NCI-H187 treated with DMSO at 0.1 percent for 48 hours (cell line): Measurements from ENCODE around the gene NR4A2.

Experiments used
- DNase-seq: peaks from one replicate; lab custom pipeline; 2025; lab: John Stamatoyannopoulos, UW

NR4A2 gene

DNA sequence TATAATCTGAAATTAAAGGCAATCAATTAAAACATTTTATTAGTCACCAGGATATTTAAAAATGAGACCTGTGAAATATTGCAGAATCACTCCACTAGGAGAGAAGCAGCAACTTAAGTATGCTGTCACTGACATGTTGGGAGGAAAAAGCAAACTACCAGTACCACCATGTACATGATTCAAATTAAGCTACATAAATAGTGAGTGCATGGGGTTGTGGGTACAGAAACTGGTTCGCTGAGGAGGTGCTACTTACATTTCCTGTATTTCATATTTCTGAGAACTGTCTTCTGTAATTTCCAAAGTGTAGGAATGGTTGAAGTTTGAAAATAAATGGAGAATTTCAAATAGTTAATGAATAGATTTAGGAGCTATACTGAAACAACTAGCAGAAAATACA lies 7.9 kb upstream of the NR4A2 start:
- no peak for DNase-seq

GRCh38 chr2:156339865-156340264 lies 7.3 kb upstream of the NR4A2 start:
- DNase-seq, result no peak

DNA sequence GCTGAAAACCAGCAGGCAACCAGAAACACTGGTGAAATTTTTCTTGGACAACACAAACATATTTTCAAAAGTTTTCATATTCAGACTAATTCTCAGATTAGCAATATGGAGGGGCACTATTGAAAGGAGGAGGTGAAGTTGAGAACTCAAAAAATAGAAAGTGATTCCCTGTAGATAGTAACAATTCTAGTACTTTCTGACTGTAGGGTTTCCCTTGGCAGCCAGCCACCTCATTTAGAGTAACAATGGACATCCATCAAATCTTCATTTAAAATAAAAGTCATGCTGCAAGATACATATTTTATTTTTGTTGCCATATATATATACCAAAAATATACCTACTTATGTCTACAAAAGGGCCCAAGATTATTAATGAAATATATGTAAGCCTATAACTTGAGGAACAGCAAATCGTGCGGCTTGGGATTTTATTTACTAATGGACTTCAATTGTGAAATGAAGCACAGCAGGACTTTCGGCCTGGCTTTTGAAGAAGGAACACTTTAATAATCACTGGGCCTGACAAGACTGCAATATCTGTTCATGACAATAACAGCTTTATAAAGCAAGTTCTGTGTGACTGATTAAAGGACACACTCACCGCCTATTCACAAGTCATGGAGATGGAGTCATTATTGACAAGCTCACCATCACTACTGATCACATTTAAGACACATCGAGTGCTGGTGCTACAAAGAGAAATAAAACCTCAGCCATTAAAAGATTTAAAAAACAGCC lies 6.8 kb upstream of the NR4A2 start:
- no peak for DNase-seq

DNA sequence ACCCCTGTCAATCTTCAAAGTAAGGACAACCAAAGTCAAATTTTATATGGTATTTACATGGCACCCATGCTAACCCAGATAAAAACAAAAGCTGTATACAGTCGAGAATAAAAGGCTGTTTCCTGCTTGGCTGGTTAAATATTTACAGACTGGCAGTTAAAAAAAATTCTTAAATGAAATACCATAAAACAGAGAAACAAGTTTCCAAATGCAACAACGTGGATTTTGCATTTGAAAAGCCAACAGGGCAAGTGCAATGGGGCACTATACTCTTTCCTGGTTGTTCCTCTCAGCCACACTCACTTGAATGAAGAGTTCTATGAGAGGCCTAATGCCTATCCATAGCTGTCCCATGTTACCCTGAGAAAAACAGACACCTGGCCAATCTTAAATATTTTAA lies 6.1 kb upstream of the NR4A2 start:
- no peak for DNase-seq

DNA sequence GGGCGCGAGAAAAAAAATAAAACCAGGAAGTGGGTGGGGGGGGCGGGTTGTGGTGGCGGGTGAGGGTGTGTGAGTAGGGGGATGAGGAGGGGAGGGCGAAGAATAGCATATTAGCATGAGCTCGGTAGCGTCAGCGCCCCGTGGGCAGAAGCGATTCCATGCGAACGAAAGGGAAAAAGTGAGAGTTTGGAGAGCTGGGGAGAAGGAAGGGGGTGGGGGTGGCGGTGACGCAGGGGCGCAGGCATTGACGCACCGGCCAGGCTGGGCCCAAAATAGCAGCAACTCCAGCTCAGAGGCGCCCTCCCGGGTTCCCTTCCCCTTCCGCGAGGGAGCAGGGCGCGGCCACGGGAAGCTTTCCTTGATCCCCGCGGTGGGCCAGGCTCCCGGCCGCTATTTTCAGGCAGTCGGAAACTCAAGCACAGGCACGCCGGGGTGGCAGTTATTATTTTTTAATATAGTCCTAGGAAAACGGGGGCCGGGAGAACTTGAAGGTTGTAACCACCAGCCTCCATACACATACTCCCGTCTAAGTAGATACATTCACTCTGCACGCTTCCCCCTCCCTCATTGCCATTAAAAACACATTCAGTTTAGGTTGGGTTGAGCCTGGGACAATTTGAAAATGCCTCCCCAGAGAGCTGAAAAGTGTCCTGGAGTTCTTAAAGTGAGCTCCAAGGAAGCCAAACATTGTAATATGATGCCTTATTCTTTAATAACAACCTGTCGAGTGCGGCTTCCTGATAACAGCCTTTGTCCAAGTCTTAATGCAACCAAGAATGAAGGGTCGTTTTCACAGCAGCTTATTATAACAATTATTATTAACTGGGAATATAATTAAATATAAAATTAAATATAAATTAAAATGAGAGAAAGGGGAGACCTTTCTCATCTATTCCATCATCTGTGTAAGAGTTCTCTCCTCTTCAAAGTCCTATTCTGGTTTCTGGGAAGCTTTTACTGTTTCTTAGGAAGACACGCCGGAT lies 2.3 kb upstream of the NR4A2 start:
- peak; percentile 31 for DNase-seq

GRCh38 chr2:156333951-156334495 lies 1.5 kb upstream of the NR4A2 start:
- DNase-seq, result no peak

GRCh38 chr2:156333274-156333950 lies 891 bp upstream of the NR4A2 start:
- no peak for DNase-seq

- DNase-seq, result no peak
Observed at GRCh38 chr2:156332284-156332533, 312 bp downstream of the NR4A2 start.

- DNase-seq, result no peak
Observed at GRCh38 chr2:156331572-156332283, 793 bp downstream of the NR4A2 start.

DNA sequence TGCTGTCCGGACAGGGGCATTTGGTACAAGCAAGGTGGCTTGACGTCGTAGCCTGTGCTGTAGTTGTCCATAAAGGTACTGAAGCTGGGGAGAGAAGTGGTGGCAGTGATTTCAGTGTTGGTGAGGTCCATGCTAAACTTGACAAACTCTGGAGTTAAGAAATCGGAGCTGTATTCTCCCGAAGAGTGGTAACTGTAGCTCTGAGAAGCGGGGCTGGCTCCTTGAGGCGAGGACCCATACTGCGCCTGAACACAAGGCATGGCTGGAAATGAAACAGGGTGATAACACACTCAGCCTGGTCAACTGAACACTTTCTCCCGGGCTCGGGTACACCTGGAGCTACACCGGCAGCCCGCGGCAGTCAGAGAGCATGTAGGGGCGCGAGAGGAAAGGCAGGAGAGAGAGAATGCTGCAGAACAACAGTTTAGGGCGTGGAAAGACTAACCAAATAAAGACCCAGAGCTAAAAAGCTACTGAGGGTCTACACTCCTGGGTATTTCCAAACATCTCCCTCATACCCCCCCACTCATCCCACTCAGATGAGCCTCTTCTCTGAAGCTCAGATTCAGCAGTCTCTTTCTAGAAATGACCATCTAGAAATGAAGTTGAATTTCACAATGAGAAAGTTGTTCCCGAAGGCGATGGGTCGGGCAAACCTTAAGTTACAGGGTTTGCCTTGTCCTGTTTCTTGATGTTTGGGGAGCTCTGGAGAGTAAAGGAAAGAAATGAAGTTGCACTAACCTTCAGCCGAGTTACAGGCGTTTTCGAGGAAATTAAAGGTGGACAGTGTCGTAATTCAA lies 2.4 kb downstream of the NR4A2 start:
- no peak for DNase-seq

DNA sequence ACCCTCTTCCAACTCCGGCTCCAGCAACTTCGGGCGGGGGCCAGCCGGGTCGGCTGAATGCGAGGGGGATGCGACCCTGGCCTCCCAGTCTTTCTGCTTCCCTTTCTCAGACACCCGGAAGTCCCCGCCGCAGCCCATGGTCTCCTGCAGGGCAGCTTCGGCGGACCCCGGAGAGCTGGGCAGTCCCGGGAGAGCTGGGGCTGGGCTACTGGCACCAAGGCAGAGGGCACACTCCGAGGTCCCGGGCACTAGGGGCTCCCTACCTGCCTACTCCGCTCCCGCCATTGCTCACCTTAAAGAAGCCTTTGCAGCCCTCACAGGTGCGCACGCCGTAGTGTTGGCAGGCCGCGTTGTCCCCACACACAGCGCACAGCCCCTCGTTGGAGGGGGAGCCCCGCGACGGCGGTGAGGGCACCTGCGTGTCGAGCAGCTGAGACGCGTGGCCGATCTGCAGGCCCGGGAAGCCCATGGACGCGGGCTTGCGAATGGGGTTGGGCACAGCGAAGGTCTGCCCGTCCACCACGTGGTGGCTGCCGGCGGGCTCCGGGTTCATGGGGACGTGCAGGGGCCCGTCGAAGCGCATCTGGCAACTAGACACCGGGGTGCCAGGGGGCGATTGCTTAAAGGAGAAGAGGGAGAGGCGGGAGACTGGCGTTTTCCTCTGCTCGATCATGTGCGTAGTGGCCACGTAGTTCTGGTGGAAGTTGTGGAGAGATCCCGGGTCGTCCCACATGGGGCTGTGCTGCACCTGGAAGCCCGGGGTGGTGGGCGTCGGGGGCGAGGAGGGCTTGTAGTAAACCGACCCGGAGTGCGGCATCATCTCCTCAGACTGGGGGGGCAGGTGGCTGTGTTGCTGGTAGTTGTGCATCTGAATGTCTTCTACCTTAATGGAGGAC lies 3.2 kb downstream of the NR4A2 start:
- DNase-seq, result no peak

DNA sequence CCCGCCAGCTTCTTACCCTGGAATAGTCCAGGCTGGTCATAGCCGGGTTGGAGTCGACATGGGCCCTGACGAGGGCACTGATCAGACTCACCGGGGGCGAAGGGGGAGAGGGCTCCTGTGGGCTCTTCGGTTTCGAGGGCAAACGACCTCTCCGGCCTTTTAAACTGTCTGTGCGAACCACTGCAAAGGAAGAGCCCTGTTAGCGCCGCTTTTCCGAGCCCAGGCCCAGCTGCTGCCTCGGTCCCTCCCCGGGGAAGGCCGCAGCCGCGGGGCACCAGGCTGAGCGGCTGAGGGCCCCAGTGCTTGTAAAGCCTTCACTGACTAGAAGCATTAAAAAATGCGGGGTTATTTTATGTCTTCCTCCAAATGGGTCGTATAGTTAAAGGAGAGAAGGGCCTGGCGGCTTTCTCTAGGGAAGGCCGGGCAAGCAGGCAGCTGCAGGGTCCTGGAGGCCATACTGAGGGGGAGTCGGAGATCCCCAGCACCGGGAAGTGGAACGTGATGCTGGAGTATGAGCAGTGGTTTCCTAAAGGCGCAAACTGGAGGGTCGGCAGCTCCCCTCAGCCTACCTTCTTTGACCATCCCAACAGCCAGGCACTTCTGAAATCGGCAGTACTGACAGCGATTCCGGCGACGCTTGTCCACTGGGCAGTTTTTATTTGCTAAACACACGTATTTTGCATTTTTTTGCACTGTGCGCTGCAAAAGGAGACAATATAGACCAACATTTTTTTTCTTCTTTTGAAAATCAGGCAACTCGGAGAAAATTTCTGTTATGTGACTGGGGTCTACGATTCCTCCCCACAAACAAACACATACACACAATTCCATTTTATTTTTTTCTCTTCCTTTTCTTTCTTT lies 4.5 kb downstream of the NR4A2 start:
- DNase-seq, result no peak

GRCh38 chr2:156326526-156327095 lies 5.9 kb downstream of the NR4A2 start:
- DNase-seq, result no peak

- no peak for DNase-seq
Observed at GRCh38 chr2:156325688-156326525, 6.6 kb downstream of the NR4A2 start.

DNA sequence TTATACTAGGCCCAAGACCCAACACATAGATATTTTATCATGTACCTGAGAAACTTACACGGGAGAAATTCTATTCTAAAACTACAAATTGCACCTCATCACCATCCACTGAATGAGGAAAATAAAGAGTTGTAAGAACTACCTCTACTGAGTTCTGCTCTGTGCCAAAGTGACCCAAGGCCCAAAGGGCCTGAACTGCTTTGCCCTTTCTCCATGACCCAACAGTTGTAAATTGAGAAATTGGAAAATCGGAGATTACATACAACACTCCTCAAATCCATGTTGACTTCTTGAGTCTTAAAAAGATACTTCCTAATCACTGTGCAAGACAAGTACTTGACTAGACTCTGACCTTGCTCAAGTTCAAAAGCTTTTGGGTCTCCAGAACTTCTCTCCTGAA lies 8.8 kb downstream of the NR4A2 start:
- DNase-seq, result no peak

GRCh38 chr2:156322686-156323231 lies 9.8 kb downstream of the NR4A2 start:
- DNase-seq, result no peak

- DNase-seq, result no peak
Observed at GRCh38 chr2:156322051-156322685, 10.4 kb downstream of the NR4A2 start.
